NCI-H1694 (cell line): ENCODE results near the gene KCTD2.

Source experiments
- DNase-seq: peaks from one replicate; lab custom pipeline; 2025; lab: John Stamatoyannopoulos, UW

KCTD2 gene

GRCh38 chr17:75077496-75078283 is 30.7 kb downstream of the KCTD2 start:
- DNase-seq: no peak

- no peak for DNase-seq
Measured at GRCh38 chr17:75078284-75079022, 31.4 kb downstream of the KCTD2 start.

GRCh38 chr17:75079023-75079373 is 32.0 kb downstream of the KCTD2 start:
- no peak for DNase-seq

- DNase-seq: no peak
Measured at GRCh38 chr17:75081611-75082540, 34.9 kb downstream of the KCTD2 start.

- no peak for DNase-seq
Measured at GRCh38 chr17:75082683-75083082, 35.7 kb downstream of the KCTD2 start.

- no peak for DNase-seq
Measured at GRCh38 chr17:75084039-75084660, 37.1 kb downstream of the KCTD2 start.

- DNase-seq: no peak
Measured at GRCh38 chr17:75086496-75087181, 39.6 kb downstream of the KCTD2 start.

GRCh38 chr17:75087182-75087557 is 40.1 kb downstream of the KCTD2 start:
- no peak for DNase-seq

- no peak for DNase-seq
Measured at GRCh38 chr17:75087558-75088453, 40.8 kb downstream of the KCTD2 start, which contains the start of gene SLC16A5. TSS of gene SLC16A5 (plus strand) at chr17:75087954. CDS start at chr17:75093637, 5,683 bp downstream.

- DNase-seq: no peak
Measured at GRCh38 chr17:75088465-75089417, 41.7 kb downstream of the KCTD2 start.

GRCh38 chr17:75090871-75091854 is 44.1 kb downstream of the KCTD2 start:
- no peak for DNase-seq

- DNase-seq: no peak
Measured at GRCh38 chr17:75091855-75092327, 44.9 kb downstream of the KCTD2 start.

- DNase-seq: no peak
Measured at GRCh38 chr17:75093548-75094158, 46.6 kb downstream of the KCTD2 start.

- no peak for DNase-seq
Measured at GRCh38 chr17:75094871-75095399, 47.9 kb downstream of the KCTD2 start.

GRCh38 chr17:75096082-75096625 is 49.1 kb downstream of the KCTD2 start:
- no peak for DNase-seq

GRCh38 chr17:75097865-75098264 is 50.8 kb downstream of the KCTD2 start:
- DNase-seq: no peak

GRCh38 chr17:75098861-75099260 is 51.8 kb downstream of the KCTD2 start:
- DNase-seq: no peak
